Body of pancreas (tissue), 4 donors: ENCODE data around the gene STRIP1.

Experiments
- POLR2A ChIP-seq, 3 donors: fragments of 450-650 bp; IDR thresholded peaks; one replicate each; pipeline ENCODE4 v1.6.1; 2016; ENCODE audit warnings: antibody characterized with exemption in 3 of 3, mild to moderate bottlenecking in 2 of 3
- TF ChIP-seq, protein P1 (sequence below), 7 experiments: fragments of 450-650 bp in 4 of 7; fragments of 200-600 bp in 3 of 7; sonication (generic) in 3 of 7; IDR thresholded peaks; one replicate each; pipeline ENCODE4 v1.5.1; 2016 to 2019; ENCODE audit warnings: antibody characterized with exemption in 7 of 7

DNA sequence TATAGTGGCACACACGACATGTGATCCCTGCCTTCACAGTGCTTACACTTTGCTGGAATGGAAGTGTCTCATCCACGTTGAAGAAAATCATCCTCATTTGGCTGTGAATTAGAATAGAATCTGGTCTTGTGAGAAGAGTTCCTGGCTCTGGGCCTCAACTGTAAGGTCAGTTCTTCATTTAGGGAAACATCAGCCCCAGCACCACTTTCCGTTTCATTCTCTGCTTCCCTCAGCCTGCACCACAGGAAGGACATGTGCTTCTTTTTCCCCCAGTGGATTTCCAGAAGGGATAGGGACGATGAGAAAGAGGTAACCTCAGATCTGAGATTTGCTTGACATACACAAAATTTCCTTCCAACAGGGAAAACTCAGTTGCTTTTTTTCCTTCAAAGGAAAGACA is 39.7 kb downstream of the STRIP1 start:
- TF ChIP-seq, protein P1, sequence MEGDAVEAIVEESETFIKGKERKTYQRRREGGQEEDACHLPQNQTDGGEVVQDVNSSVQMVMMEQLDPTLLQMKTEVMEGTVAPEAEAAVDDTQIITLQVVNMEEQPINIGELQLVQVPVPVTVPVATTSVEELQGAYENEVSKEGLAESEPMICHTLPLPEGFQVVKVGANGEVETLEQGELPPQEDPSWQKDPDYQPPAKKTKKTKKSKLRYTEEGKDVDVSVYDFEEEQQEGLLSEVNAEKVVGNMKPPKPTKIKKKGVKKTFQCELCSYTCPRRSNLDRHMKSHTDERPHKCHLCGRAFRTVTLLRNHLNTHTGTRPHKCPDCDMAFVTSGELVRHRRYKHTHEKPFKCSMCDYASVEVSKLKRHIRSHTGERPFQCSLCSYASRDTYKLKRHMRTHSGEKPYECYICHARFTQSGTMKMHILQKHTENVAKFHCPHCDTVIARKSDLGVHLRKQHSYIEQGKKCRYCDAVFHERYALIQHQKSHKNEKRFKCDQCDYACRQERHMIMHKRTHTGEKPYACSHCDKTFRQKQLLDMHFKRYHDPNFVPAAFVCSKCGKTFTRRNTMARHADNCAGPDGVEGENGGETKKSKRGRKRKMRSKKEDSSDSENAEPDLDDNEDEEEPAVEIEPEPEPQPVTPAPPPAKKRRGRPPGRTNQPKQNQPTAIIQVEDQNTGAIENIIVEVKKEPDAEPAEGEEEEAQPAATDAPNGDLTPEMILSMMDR (IDR thresholded peaks at IDR 0.05): no peak
- TF ChIP-seq POLR2A (IDR thresholded peaks at IDR 0.05): no peak
